Neural cell (in vitro differentiated cells): ENCODE data around the gene SRP14.

Experiments
- CTCF ChIP-seq: fragments of 450-650 bp; IDR thresholded peaks from 2 replicates; pipeline ENCODE4 v1.5.1; 2014; ENCODE audit warnings: antibody characterized with exemption, mild to moderate bottlenecking, moderate library complexity; ENCODE audit not compliant: poor library complexity, severe bottlenecking
- MXI1 ChIP-seq: fragments of 450-650 bp; conservative IDR thresholded peaks from 2 replicates; pipeline ENCODE4 v1.6.1; 2014; ENCODE audit warnings: antibody characterized with exemption, mild to moderate bottlenecking; ENCODE audit not compliant: poor library complexity, severe bottlenecking
- TAF1 ChIP-seq: IDR thresholded peaks from 2 replicates; pipeline ENCODE4 v1.6.1; 2012; ENCODE audit warnings: low read depth

- TF ChIP-seq CTCF (no peak), TAF1 (no peak), MXI1 (no peak)
These were observed 26.2 kb upstream of the SRP14 start for GRCh38 chr15:40065166-40065565.
